Activated CD4-positive, alpha-beta T cell treated with anti-CD3 and anti-CD28 coated beads, Interleukin-2, amount 10 ng/mL, durations not matched to agents 7 days and 5 days (primary cell): ENCODE measurements around the gene ATG13. TPM values are rescaled to one million over a fixed set of nuclear protein-coding genes. Genes with fewer than 3 reads are reported as not detected.
"Not testable (repeated sequence)": the region's sequence is repeated elsewhere in the genome, so short reads cannot be mapped to it uniquely, and the experiment has no call there.

Experiments
- CTCF ChIA-PET: fragments of 350-600 bp; sonication (Branson Sonifier 250); formaldehyde crosslinking; loops from one replicate; lab custom pipeline; 2021; ENCODE audit warnings: antibody characterized with exemption; lab: Charles Lee
- POLR2A ChIA-PET: fragments of 350-600 bp; sonication (Branson Sonifier 250); formaldehyde crosslinking; loops from one replicate; lab custom pipeline; 2021; ENCODE audit warnings: antibody characterized with exemption; lab: Charles Lee
- DNase-seq: peaks from one replicate; pipeline ENCODE4 v3.0.0-alpha.2; 2020
- H3K27ac Mint-ChIP-seq: one replicate; pipeline ENCODE4 v1.8.0; 2021; ENCODE audit warnings: mild to moderate bottlenecking, moderate library complexity, mixed read lengths
- H3K27me3 Mint-ChIP-seq: one replicate; pipeline ENCODE4 v1.8.0; 2021; ENCODE audit warnings: mixed read lengths
- H3K36me3 Mint-ChIP-seq: one replicate; pipeline ENCODE4 v1.8.0; 2021; ENCODE audit warnings: low read depth, mixed read lengths
- H3K4me1 Mint-ChIP-seq: one replicate; pipeline ENCODE4 v1.8.0; 2021; ENCODE audit warnings: mixed read lengths
- H3K4me3 Mint-ChIP-seq: one replicate; pipeline ENCODE4 v1.8.0; 2021; ENCODE audit warnings: mild to moderate bottlenecking, moderate library complexity, mixed read lengths
- H3K9me3 Mint-ChIP-seq: one replicate; pipeline ENCODE4 v1.8.0; 2021; ENCODE audit warnings: mixed read lengths
- total RNA-seq, 2 experiments: library from RNA; stranded (reverse); gene quantifications; one replicate each; pipeline ENCODE4 v1.2.3, GENCODE V29; 2021

The ATG13 gene
- total RNA-seq, 2 experiments from 2014 or later: 56.8 to 62.1 TPM

- CTCF ChIA-PET: interaction anchor here (1.0 to 3.7 kb wide), 3 partner anchors 9 to 50 kb away, joined by 3 to 14 read pairs (median 3); no protein-coding TSS in a partner anchor
- POLR2A ChIA-PET: no interaction called here
- H3K4me1 Mint-ChIP-seq: peaks cover 11% of the 10 kb centered on the region
- peaks cover 53% of the 10 kb centered on the region for H3K36me3 Mint-ChIP-seq
- H3K4me3 Mint-ChIP-seq: no peak overlapping the region
- no peak for DNase-seq
- no peaks in the 10 kb centered on the region for H3K9me3 Mint-ChIP-seq
- H3K27me3 Mint-ChIP-seq: no peaks in the 10 kb centered on the region
- no peak overlapping the region for H3K27ac Mint-ChIP-seq
Observed at GRCh38 chr11:46661836-46662235, 44.5 kb downstream of the ATG13 start.

DNA sequence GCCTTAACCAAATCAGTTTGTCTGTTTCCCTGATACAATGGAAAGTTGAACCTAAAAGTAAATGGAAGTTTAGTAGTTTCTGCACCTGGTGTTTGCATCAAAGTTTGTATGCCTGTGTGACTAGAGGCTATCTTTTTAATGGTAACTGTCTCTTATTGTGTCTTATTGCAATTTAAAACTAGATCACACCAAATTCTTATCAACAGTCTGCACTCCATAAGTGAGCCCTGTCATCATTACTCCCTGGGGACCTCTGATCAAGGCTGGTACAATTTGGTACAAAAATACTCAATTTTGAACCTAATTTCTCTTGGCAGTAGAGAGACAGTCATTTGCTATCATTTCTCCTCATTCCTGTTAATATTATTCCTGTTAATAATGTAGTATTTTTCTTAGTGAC is 45.0 kb downstream of the ATG13 start:
- Mint-ChIP-seq H3K27ac (no peak overlapping the region), H3K9me3 (no peaks in the 10 kb centered on the region), H3K36me3 (peaks cover 51% of the 10 kb centered on the region), H3K4me3 (no peak overlapping the region), H3K4me1 (peaks cover 11% of the 10 kb centered on the region), H3K27me3 (no peaks in the 10 kb centered on the region)
- ChIA-PET CTCF (interaction anchor here (3.7 kb wide), 1 partner anchor 9 kb away, joined by 14 read pairs; no protein-coding TSS in a partner anchor), POLR2A (no interaction called here)
- no peak for DNase-seq

- ChIA-PET CTCF (no interaction called here), POLR2A (interaction anchor here (0.6 kb wide), 1 partner anchor 50 kb away, joined by 3 read pairs; no protein-coding TSS in a partner anchor)
- H3K27me3 Mint-ChIP-seq: no peaks in the 10 kb centered on the region
- DNase-seq: no peak
- H3K9me3 Mint-ChIP-seq: no peaks in the 10 kb centered on the region
- H3K27ac Mint-ChIP-seq: peak overlapping the region; percentile 42
- peaks cover 11% of the 10 kb centered on the region for H3K4me1 Mint-ChIP-seq
- no peak overlapping the region for H3K4me3 Mint-ChIP-seq
- H3K36me3 Mint-ChIP-seq: peaks cover 46% of the 10 kb centered on the region
Observed at GRCh38 chr11:46663277-46663940, 46.1 kb downstream of the ATG13 start.

DNA sequence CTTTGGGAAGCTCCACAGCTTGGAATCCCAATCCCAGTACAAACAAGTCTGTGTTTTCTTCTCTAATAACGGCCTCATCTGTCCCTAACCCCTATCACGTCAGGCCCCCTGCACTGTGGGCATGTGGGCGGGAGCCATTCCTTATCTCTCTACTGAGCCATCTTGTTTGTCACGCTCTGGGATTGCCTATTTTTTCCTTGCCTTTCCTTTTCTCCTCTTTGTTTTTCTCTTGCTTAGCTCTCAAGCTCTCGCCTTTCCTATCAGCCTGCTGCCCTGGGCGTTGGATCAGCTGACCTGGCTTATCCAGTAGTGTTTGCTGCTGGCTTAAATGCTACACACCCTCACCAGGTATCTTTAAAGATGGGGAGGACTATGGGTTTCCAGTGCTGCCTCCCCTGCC is 47.3 kb downstream of the ATG13 start:
- Mint-ChIP-seq H3K27ac (no peak overlapping the region), H3K9me3 (no peaks in the 10 kb centered on the region), H3K4me3 (no peak overlapping the region), H3K4me1 (peaks cover 20% of the 10 kb centered on the region), H3K36me3 (peaks cover 48% of the 10 kb centered on the region), H3K27me3 (no peaks in the 10 kb centered on the region)
- DNase-seq: no peak
- CTCF ChIA-PET: interaction anchor here (0.6 kb wide), 1 partner anchor 12 kb away, joined by 3 read pairs; no protein-coding TSS in a partner anchor
- POLR2A ChIA-PET: no interaction called here

GRCh38 chr11:46665356-46665755 is 48.0 kb downstream of the ATG13 start:
- no peak overlapping the region for H3K27ac Mint-ChIP-seq
- CTCF ChIA-PET: no interaction called here
- peaks cover 24% of the 10 kb centered on the region for H3K4me1 Mint-ChIP-seq
- POLR2A ChIA-PET: interaction anchor here (1.4 kb wide), 1 partner anchor 35 kb away, joined by 3 read pairs; the partner anchor contains the start of genes ARHGAP1 and ZNF408
- no peak for DNase-seq
- no peaks in the 10 kb centered on the region for H3K9me3 Mint-ChIP-seq
- H3K36me3 Mint-ChIP-seq: peaks cover 47% of the 10 kb centered on the region
- no peaks in the 10 kb centered on the region for H3K27me3 Mint-ChIP-seq
- H3K4me3 Mint-ChIP-seq: no peak overlapping the region

GRCh38 chr11:46666516-46666915 is 49.2 kb downstream of the ATG13 start:
- Mint-ChIP-seq H3K36me3 (peaks cover 54% of the 10 kb centered on the region), H3K9me3 (no peaks in the 10 kb centered on the region), H3K4me1 (peaks cover 36% of the 10 kb centered on the region), H3K4me3 (no peak overlapping the region), H3K27ac (peak overlapping the region; percentile 28), H3K27me3 (no peaks in the 10 kb centered on the region)
- ChIA-PET POLR2A (interaction anchor here (1.4 kb wide), 1 partner anchor 34 kb away, joined by 3 read pairs; the partner anchor contains the start of genes ARHGAP1 and ZNF408), CTCF (interaction anchor here (0.6 to 1.0 kb wide), 3 partner anchors 14 to 47 kb away, joined by 3 to 4 read pairs (median 3); no protein-coding TSS in a partner anchor)
- DNase-seq: no peak

DNA sequence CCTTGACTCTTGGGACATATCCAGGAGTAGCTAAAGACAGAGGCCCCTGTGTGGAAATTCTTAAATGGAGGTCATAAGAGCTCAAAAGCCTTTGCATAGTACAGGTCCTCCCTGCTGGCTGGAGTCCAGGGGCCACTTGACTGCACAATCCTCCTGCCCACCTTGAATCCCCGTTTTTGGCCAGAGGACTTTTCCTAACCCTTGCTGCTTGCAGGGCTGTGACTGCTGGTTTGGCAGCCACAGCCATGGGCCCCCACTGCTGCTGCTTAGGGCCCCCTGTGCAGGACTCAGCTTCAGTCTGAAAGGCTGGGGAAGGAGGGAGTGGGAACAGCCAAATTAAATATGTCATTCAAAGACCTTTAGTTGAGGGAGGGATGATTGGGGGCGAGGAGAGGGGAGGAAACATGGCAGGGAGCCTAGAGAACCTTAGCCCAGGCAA is 49.7 kb downstream of the ATG13 start:
- Mint-ChIP-seq H3K9me3 (no peaks in the 10 kb centered on the region), H3K4me3 (no peak overlapping the region), H3K4me1 (peaks cover 41% of the 10 kb centered on the region), H3K27me3 (no peaks in the 10 kb centered on the region), H3K36me3 (peaks cover 60% of the 10 kb centered on the region), H3K27ac (peak overlapping the region; percentile 28)
- POLR2A ChIA-PET: interaction anchor here (1.4 kb wide), 1 partner anchor 34 kb away, joined by 3 read pairs; the partner anchor contains the start of genes ARHGAP1 and ZNF408
- CTCF ChIA-PET: interaction anchor here (0.6 to 1.0 kb wide), 3 partner anchors 10 to 48 kb away, joined by 3 to 4 read pairs (median 3); no protein-coding TSS in a partner anchor
- DNase-seq: no peak

DNA sequence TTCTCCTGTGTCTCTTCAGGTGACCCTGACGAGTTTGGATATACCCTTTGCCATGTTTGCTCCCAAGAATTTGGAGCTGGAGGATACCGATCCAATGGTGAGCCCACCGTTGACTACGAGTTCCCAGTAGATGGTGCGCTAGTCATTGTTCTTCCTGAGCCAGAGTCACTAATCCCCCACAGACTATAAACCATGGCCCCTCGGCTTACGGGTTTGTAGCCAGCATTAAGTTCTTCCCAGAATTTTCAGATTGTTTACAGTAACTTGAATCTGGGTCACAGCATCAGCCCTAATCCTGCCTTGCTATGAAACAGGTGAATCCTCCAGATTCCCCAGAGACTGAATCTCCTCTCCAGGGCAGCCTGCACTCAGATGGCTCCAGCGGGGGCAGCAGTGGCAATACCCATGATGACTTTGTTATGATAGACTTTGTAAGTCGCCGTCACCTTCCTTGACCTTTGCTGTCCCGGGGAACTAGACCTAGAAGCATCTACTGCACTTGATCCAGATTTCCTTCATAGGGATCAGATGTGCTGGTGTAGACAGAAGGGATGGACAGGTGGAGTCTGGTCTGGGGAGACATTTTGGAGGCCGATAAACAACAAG is 51.2 kb downstream of the ATG13 start:
- no peak for DNase-seq
- CTCF ChIA-PET: no interaction called here
- Mint-ChIP-seq H3K36me3 (peaks cover 69% of the 10 kb centered on the region), H3K4me1 (peaks cover 51% of the 10 kb centered on the region), H3K9me3 (no peaks in the 10 kb centered on the region), H3K27me3 (no peaks in the 10 kb centered on the region), H3K4me3 (no peak overlapping the region), H3K27ac (no peak overlapping the region)
- POLR2A ChIA-PET: no interaction called here

DNA sequence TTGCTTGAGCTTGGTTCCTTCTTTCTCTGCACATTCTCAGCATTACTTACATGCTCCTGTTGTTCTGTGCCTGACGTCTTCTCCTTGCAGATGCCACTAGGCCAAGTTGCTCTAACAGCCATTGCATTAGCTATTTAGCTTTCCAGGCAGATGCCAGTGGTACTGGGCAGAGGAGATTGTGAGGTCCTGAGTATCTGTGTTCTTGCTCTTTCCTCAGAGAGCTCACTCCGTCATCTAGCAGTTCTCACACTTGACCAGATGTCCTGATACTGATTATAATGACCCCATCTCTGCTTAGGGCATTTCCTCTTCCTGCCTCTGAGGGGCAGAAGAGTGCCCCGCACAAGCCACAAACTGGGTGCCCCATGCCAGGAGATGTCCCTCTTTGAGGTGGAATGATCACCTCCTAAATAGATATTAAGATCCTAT is 52.4 kb downstream of the ATG13 start:
- ChIA-PET CTCF (interaction anchor here (0.8 to 3.1 kb wide), 4 partner anchors 9 to 14 kb away, joined by 3 to 14 read pairs (median 4); no protein-coding TSS in a partner anchor), POLR2A (interaction anchor here (0.6 kb wide), 1 partner anchor 16 kb away, joined by 3 read pairs; no protein-coding TSS in a partner anchor)
- DNase-seq: no peak
- H3K27me3 Mint-ChIP-seq: no peaks in the 10 kb centered on the region
- peaks cover 68% of the 10 kb centered on the region for H3K36me3 Mint-ChIP-seq
- no peak overlapping the region for H3K4me3 Mint-ChIP-seq
- H3K27ac Mint-ChIP-seq: peak overlapping the region; percentile 94
- H3K4me1 Mint-ChIP-seq: peaks cover 59% of the 10 kb centered on the region
- H3K9me3 Mint-ChIP-seq: no peaks in the 10 kb centered on the region

- peaks cover 65% of the 10 kb centered on the region for H3K36me3 Mint-ChIP-seq
Observed at GRCh38 chr11:46670521-46670920, 53.2 kb downstream of the ATG13 start.

DNA sequence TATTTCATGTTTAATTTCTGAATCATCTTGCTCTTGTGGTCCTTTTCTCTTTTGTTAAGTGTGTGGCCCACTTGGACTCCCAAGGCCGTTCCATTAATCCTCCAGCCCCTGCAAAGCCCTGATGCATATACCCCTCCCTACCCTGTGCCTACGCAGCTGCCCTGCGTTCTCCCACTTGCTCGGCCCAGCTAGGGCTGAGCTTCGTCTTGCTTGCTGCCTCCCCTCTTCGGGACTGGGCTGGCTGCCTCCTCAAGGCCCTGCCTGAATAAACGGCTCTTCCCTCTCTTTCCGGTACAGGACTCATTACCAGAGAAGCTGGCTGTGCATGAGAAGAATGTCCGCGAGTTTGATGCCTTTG is 54.6 kb downstream of the ATG13 start:
- Mint-ChIP-seq H3K27ac (peak overlapping the region; percentile 94), H3K36me3 (peaks cover 58% of the 10 kb centered on the region), H3K27me3 (no peaks in the 10 kb centered on the region), H3K4me3 (peak overlapping the region; percentile 73), H3K4me1 (peaks cover 78% of the 10 kb centered on the region), H3K9me3 (no peaks in the 10 kb centered on the region)
- ChIA-PET POLR2A (no interaction called here), CTCF (interaction anchor here (0.6 to 3.1 kb wide), 10 partner anchors 11 to 320 kb away, joined by 3 to 14 read pairs (median 4); no protein-coding TSS in a partner anchor)
- no peak for DNase-seq

More at GRCh38 chr11:46670521-46670920, 53.2 kb downstream of the ATG13 start:
- peak overlapping the region; percentile 73 for H3K4me3 Mint-ChIP-seq
- peak overlapping the region; percentile 94 for H3K27ac Mint-ChIP-seq
- ChIA-PET POLR2A (interaction anchor here (0.6 to 1.1 kb wide), 2 partner anchors 17 to 30 kb away, joined by 3 to 7 read pairs; partner anchors contain the start of genes ARHGAP1 and ZNF408), CTCF (interaction anchor here (0.6 to 3.1 kb wide), 16 partner anchors 10 to 318 kb away, joined by 3 to 14 read pairs (median 4); partner anchors contain the start of genes ARHGAP1 and ZNF408)
- not testable (repeated sequence) for DNase-seq, H3K27me3 Mint-ChIP-seq, H3K9me3 Mint-ChIP-seq
- H3K4me1 Mint-ChIP-seq: peaks cover 67% of the 10 kb centered on the region

DNA sequence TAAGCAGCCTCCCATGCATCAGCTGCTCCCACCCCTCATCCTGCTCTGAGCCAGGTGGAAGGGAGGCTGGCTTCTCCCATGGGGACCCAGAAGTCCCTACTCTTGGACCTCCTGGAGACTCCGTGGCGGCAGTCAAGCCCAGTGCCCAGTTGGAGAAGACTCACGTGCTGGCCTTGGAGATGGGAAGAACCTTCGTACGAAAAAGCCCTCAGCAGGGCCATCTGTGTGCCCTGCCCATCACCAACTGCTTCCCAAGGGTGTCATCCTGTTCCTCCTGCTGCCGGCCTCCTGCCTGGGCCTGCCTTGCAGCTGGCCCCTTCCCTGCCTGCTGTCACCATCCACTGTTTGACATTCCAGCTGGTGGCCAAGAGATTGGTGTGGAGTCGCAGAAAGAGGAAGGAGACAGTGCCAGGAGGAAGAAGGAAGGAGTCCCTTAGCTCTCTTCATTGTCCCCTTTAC is 55.1 kb downstream of the ATG13 start:
- POLR2A ChIA-PET: no interaction called here

More for the DNA sequence above, 55.1 kb downstream of the ATG13 start:
- peaks cover 62% of the 10 kb centered on the region for H3K36me3 Mint-ChIP-seq
- no peaks in the 10 kb centered on the region for H3K27me3 Mint-ChIP-seq
- H3K9me3 Mint-ChIP-seq: no peaks in the 10 kb centered on the region
- peaks cover 83% of the 10 kb centered on the region for H3K4me1 Mint-ChIP-seq
- CTCF ChIA-PET: interaction anchor here (0.6 to 3.1 kb wide), 6 partner anchors 12 to 73 kb away, joined by 3 to 14 read pairs (median 4); no protein-coding TSS in a partner anchor
- no peak overlapping the region for H3K4me3 Mint-ChIP-seq
- DNase-seq: no peak
- peak overlapping the region; percentile 94 for H3K27ac Mint-ChIP-seq
